ENCODE measurements around the gene TMEM119.

The TMEM119 gene

DNA sequence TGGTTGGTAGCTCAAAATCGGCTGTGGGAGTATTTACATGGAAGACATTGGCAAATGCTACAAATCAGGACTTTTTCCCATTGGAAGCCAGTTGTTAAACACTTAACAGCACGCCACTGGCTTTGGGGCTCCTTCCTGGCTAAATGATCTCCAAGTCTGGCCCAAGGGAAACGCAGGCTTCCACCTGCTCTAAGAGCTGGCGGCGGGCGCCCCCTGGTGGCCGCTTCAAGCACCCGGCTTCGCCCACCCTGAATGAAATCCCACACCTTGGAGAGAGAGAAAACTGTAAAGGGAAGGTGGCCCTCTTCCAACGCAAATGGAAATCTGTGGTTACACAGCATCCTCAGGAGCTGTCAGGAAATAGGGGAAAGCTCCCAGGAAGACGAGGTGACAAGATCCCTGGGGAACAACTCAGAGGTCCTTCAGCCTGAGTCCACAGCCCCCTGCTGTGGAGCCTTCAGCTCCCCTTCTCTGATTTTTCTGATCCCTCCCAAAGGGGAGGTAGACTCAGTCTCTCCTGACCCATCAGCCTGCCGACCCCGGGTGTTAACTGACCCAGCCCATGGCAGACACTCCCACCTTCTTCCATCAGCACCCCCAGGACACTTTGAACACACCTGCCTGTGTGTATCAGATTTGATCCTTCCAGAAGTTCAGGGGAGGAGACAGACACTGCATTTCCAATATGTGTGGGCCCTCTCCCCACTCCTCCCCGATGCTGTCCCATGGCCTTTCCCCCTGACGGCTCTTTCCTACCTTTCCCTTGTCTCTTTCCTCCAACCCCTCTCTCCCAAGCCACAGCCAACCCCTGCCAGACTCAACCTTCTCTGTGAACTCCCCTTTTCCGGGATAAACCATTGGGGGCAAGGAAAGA is 20.4 kb upstream of the TMEM119 start:
- in situ Hi-C loops (cut with MboI; ENCODE audit: low sequenced_read_pairs), result loop anchor here (5.0 kb wide), 1 partner anchor 51 kb away; no protein-coding TSS in a partner anchor

- in situ Hi-C loops (cut with MboI; ENCODE audit: low sequenced_read_pairs), result loop anchor here (5.0 kb wide), 1 partner anchor 50 kb away; no protein-coding TSS in a partner anchor
These were observed 19.3 kb upstream of the TMEM119 start for GRCh38 chr12:108616941-108617858.

- in situ Hi-C loops (cut with MboI; ENCODE audit: low sequenced_read_pairs), result loop anchor here (5.0 kb wide), 1 partner anchor 49 kb away; no protein-coding TSS in a partner anchor
These were observed 18.5 kb upstream of the TMEM119 start for GRCh38 chr12:108616359-108616758.

DNA sequence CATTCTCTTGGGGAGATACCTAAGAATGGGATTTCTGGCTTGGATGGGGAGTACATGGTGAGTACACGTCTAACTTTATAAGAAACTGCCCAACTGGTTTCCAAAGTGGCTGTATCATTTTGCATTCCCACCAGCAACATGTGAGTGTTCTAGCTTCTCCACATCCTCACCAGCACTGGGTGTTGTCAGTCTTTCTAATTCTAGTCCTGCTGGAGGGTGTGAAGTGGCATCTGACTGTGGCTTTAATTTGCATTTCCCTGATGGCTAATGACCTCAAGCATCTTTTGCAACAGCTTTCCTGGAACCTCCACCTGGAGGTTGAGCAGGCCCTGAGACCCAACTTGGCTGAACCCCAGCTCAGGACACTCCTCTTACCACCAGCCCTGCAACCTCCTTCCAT is 18.0 kb upstream of the TMEM119 start:
- in situ Hi-C loops (cut with MboI; ENCODE audit: low sequenced_read_pairs), result loop anchor here (5.0 kb wide), 1 partner anchor 49 kb away; no protein-coding TSS in a partner anchor

DNA sequence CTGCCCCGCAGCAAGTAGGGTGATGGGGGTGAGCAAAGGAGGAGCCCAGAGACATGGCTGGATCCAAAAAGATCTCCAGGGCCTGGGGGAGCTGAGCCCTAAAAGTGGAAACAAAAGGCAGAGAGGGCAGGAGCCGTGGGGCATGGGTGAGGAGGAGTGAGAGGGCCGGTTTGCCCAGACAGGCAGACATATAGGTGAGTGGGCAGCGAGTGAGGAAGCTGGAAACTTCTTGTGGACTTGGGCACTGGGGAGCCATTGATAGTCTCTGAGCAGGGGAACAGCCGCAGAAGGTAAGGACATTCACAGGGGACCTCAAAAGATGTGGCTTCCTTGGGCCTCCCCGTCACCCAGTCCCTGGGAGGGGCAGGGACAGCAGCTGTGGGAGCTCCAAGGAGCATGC is 16.8 kb upstream of the TMEM119 start:
- in situ Hi-C loops (cut with MboI; ENCODE audit: low sequenced_read_pairs), result loop anchor here (5.0 kb wide), 1 partner anchor 47 kb away; no protein-coding TSS in a partner anchor

DNA sequence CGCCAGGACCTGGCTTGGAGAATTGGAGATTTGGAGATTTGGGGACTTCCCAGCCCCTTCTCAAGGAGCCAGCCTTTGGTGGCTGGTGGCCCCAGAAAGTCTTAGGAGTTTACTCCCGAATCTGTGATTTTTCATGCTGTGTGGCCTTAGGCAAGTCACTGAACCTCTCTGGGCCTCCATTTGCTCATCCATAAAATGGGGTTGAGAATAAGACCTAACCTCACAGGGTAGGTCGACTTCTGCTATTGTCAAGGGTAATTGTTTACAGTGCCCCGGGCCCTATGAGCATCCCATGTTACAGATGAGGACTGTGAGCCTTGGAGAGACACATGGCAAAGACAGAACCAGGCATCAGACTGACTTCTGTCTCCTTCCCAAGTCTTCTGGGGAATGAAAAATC is 16.2 kb upstream of the TMEM119 start:
- in situ Hi-C loops (cut with MboI; ENCODE audit: low sequenced_read_pairs), result no loop called here

DNA sequence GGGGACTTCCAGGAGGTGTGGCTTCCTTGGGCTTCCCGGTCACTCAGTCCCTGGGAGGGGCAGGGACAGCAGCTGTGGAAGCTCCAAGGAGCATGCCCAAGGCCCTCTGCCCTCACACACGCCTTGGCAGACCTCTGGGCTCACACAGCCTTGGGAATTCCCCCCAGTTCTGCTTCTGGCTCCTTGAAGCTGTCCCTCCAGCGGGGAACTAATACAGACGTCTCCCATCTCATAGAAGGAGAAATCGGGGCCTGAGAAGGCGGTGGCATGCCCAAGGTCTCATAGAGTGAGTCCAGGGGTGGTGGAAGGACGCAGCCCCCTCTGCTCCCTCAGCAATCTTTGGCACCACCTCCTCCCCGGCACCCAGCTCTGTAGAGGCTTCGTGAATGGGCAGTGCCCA is 15.7 kb upstream of the TMEM119 start:
- in situ Hi-C loops (cut with MboI; ENCODE audit: low sequenced_read_pairs), result no loop called here

DNA sequence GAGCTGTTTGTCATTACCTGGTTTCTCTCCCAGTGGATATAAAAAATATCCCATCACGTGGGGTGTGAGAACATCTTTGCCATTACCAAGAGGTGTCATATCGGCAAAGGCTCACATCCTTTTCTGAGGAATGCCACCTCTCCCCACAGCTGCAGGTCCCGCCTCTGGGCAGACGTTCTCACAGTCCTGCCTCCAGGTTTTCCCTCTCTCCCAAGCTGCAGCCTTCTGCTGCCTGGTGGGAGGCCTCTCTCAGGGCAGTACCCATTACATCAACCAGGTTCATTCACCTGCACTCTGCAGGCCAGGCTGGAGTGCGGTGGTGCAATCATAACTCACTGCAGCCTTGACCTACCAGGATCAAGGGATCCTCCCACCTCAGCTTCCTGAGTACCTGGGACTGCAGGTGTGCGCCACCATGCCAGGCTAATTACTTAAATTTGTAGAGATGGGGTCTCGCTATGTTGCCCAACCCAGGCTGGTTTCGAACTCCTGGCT is 15.0 kb upstream of the TMEM119 start:
- in situ Hi-C loops (cut with MboI; ENCODE audit: low sequenced_read_pairs), result no loop called here

DNA sequence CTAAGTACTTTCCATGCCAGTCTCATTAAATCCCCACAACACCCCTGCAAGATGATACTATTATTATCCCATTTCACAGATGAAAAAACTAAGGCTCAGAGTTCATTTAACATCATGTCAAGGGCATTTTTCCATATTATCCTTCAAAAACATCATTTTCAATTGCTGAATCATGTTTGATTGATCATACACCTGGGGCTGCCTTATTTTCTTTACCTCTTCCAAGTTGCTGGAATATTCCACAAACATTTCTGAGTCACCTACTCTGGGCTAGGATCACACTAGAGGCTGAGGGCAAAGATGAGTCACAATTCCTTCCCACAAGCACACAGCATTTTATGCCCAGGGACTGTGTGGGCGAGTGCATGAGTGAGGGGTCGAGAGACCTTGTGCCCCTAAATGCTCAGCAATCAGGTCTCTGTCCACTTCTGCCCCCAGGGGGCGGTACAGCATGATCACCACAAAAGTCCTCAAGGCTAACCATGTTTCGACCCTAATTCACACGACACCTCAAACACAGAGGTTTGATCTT is 14.1 kb upstream of the TMEM119 start:
- in situ Hi-C loops (cut with MboI; ENCODE audit: low sequenced_read_pairs), result no loop called here

- in situ Hi-C loops (cut with MboI; ENCODE audit: low sequenced_read_pairs), result no loop called here
These were observed 13.1 kb upstream of the TMEM119 start for GRCh38 chr12:108610856-108611605.

DNA sequence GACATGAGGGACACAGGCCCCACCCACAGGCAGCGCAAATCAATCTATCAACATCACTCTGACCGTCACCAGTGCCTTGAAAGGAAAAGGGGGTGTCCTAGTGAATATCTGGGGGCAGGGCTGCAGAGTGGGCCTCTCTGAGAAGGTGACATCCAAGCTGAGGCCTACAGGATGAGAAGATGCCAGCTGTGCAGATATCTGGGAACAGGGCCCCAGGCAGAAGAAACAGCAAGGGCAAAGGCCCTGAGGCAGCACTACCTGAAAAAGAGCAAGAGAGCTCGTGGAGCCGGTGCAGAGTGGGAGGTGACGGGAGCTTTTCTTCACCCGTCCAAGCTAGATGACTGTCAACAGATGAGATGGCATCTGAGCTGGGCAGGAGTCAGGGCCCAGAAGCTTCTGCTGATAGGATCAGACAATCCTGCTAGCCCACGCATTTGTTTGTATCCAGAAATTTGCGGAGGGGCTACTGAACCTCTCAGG is 12.5 kb upstream of the TMEM119 start:
- in situ Hi-C loops (cut with MboI; ENCODE audit: low sequenced_read_pairs), result no loop called here

DNA sequence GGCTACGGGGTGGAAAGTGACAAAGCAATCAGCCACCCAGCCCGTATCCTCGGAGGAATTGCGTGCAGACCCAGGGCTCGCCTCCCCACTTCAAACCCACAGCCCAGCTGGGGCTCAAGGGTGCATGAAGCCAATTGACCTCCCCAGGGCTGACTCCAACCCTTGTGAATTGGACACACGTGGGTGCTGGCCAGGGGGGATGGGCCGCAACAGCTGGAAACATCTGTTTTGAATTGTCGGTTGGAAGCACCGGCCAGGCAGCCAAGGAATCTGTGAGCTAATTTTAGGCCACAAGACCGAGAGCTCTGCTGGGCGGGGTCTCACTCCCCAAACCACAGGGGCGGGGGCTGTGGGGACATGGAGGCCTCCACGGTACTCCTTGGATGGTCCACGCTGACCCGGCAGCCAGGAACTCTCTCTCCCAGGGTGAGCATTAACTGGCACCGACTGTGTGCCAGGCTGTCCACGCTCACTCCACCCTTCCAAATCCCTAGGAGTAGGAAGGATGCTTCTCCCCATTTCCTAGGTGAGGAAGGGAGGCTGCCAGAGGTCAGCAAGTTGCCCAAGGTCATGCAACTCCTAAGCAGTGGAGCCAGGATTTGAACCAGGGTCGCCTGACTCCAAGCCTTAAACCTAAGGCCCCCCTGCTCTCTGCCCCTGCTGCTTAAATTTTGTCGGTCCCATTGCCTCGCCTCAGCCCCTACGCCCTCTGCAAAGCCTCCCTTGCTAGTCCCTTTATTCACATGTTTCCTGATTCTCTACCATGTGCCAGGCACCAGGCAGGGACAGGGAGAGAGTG is 11.9 kb upstream of the TMEM119 start:
- in situ Hi-C loops (cut with MboI; ENCODE audit: low sequenced_read_pairs), result no loop called here

GRCh38 chr12:108608616-108609015 is 10.7 kb upstream of the TMEM119 start:
- in situ Hi-C loops (cut with MboI; ENCODE audit: low sequenced_read_pairs), result no loop called here

- in situ Hi-C loops (cut with MboI; ENCODE audit: low sequenced_read_pairs), result no loop called here
These were observed 10.2 kb upstream of the TMEM119 start for GRCh38 chr12:108607981-108608600.

DNA sequence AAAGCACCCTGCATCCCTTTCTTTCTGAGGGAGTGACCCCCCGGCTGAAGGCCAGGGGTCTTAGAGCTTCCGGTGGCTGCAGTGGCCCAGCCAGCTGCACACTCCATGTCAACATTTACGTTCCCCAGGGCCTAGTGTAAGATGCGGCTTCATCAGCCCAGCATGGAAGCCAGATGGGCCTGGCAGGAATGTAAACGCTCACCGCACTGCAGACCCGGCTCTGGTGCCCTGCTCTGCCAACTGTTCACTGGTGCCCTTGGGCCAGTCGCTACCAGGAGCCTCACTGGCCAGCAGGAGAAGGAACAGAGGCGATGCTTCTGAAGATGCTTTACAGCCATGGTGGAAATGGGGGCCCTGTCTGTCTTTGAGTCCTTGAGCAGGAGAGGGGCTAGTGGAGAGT is 8.6 kb upstream of the TMEM119 start:
- in situ Hi-C loops (cut with MboI; ENCODE audit: low sequenced_read_pairs), result no loop called here

GRCh38 chr12:108605690-108606406 is 8.0 kb upstream of the TMEM119 start:
- in situ Hi-C loops (cut with MboI; ENCODE audit: low sequenced_read_pairs), result no loop called here

DNA sequence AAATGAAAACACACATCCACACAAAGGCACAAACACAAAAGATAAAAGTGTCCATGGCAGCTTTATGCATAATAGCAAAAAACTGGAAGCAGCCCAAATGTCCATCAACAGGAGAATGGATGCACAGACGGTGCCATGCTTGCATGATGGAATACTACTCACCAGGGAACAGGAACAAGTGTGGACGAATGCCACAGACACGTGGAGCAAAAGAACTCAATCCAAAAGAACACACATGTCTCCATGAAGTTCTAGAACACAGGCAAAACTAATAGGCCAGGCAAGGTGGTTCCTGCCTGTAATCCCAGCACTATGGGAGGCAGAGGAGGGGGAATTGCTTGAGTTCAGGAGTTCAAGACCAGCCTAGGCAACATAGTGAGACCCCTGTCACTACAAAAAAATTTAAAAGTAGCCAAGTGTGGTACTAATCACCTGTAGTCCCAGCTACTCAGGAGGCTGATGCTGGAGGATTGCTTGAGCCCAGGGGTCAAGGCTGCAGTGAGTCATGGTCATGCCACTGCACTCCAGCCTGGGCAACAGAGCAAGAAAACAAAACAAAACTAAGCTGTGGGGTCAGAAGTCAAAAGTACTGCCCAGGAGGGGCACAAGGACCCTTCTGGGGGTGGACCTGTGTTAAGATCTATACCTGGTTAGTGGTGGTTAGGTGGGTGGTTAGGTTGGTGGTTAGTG is 7.3 kb upstream of the TMEM119 start:
- in situ Hi-C loops (cut with MboI; ENCODE audit: low sequenced_read_pairs), result no loop called here

All from HL-60/S4 treated with phorbol 12-myristate 13-acetate at 8.2 ng/mL for 4 days and 3 days (cell line).